Measurements from ENCODE around the gene MCF2L. TPM values are rescaled to one million over a fixed set of nuclear protein-coding genes. Genes with fewer than 3 reads are reported as not detected.

MCF2L gene
- total RNA-seq, 1 donor from 2014 or later = 9.7 TPM

- no peak for ATAC-seq
Observed at GRCh38 chr13:112965573-112966115, 3.4 kb upstream of the MCF2L start.

- no peak for ATAC-seq
Observed at GRCh38 chr13:112966776-112967175, 2.2 kb upstream of the MCF2L start.

- ATAC-seq = no peak
Observed at GRCh38 chr13:112967686-112968379, 1.2 kb upstream of the MCF2L start.

- peak; percentile 59 for ATAC-seq
Observed at GRCh38 chr13:112968380-112968909, 569 bp upstream of the MCF2L start.

GRCh38 chr13:112969692-112970338, 801 bp downstream of the MCF2L start:
- no peak for ATAC-seq

- no peak for ATAC-seq
Observed at GRCh38 chr13:112970552-112971287, 1.7 kb downstream of the MCF2L start.

- no peak for ATAC-seq
Observed at GRCh38 chr13:112971288-112971643, 2.3 kb downstream of the MCF2L start.

- ATAC-seq = no peak
Observed at GRCh38 chr13:112972258-112972657, 3.2 kb downstream of the MCF2L start.

GRCh38 chr13:112972867-112973576, 4.0 kb downstream of the MCF2L start:
- no peak for ATAC-seq

- ATAC-seq = no peak
Observed at GRCh38 chr13:112973577-112973951, 4.5 kb downstream of the MCF2L start.

GRCh38 chr13:112974125-112974524, 5.1 kb downstream of the MCF2L start:
- no peak for ATAC-seq

GRCh38 chr13:112974671-112975070, 5.7 kb downstream of the MCF2L start:
- no peak for ATAC-seq

- ATAC-seq = no peak
Observed at GRCh38 chr13:112975401-112975939, 6.5 kb downstream of the MCF2L start.

GRCh38 chr13:112976526-112976925, 7.5 kb downstream of the MCF2L start:
- ATAC-seq = no peak

- no peak for ATAC-seq
Observed at GRCh38 chr13:112977091-112977490, 8.1 kb downstream of the MCF2L start.

GRCh38 chr13:112977525-112977924, 8.5 kb downstream of the MCF2L start:
- ATAC-seq = no peak

GRCh38 chr13:112978561-112979405, 9.8 kb downstream of the MCF2L start:
- peak; percentile 37 for ATAC-seq

GRCh38 chr13:112979406-112979902, 10.4 kb downstream of the MCF2L start:
- no peak for ATAC-seq

- no peak for ATAC-seq
Observed at GRCh38 chr13:112980434-112980833, 11.4 kb downstream of the MCF2L start.

- ATAC-seq = no peak
Observed at GRCh38 chr13:112981451-112981850, 12.4 kb downstream of the MCF2L start.

All from esophagus mucosa (tissue), 1 donor.